Testis (tissue), 2 donors: ENCODE data around the gene CFAP47.
"Not testable (repeated sequence)": the region's sequence is repeated elsewhere in the genome, so short reads cannot be mapped to it uniquely, and the experiment has no call there.

Source experiments
- POLR2A ChIP-seq: fragments of 450-650 bp; IDR thresholded peaks from one replicate; pipeline ENCODE4 v1.6.1; 2017; ENCODE audit warnings: antibody characterized with exemption, mild to moderate bottlenecking, moderate library complexity
- TF ChIP-seq, protein P1 (sequence below), 3 experiments: fragments of 450-650 bp in 2 of 3; fragments of 200-600 bp in 1 of 3; sonication (generic) in 1 of 3; IDR thresholded peaks; one replicate each; pipeline ENCODE4 v1.5.1; 2016 to 2019; ENCODE audit warnings: antibody characterized with exemption in 3 of 3, mild to moderate bottlenecking in 2 of 3, moderate library complexity in 1 of 3

DNA sequence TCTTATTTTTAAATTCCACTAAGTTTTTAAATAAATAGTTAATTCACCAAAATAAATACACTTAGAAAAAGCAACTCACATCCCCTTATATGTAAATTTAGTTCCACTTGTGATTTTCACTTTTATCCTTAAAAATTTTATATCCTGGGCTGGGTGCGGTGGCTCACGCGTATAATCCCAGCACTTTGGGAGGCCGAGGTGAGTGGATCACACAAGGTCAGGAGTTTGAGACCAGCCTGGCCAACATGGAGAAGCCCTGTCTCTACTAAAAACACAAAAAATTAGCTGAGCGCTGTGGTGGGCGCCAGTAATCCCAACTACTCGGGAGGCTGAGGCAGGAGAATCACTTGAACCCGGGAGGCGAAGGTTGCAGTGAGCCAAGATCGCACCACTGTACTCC lies 169.4 kb downstream of the CFAP47 start:
- TF ChIP-seq, protein P1, sequence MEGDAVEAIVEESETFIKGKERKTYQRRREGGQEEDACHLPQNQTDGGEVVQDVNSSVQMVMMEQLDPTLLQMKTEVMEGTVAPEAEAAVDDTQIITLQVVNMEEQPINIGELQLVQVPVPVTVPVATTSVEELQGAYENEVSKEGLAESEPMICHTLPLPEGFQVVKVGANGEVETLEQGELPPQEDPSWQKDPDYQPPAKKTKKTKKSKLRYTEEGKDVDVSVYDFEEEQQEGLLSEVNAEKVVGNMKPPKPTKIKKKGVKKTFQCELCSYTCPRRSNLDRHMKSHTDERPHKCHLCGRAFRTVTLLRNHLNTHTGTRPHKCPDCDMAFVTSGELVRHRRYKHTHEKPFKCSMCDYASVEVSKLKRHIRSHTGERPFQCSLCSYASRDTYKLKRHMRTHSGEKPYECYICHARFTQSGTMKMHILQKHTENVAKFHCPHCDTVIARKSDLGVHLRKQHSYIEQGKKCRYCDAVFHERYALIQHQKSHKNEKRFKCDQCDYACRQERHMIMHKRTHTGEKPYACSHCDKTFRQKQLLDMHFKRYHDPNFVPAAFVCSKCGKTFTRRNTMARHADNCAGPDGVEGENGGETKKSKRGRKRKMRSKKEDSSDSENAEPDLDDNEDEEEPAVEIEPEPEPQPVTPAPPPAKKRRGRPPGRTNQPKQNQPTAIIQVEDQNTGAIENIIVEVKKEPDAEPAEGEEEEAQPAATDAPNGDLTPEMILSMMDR (IDR thresholded peaks at IDR 0.05), result not testable (repeated sequence)
- TF ChIP-seq POLR2A, result not testable (repeated sequence)
